HG03354 (cell line): ENCODE data around the gene FLNA.

Experiments
- ATAC-seq: cut with Tn5 transposase; IDR thresholded peaks from one replicate; pipeline ENCODE4 v1.9.1; 2021; ENCODE audit warnings: mild to moderate bottlenecking; ENCODE audit not compliant: unreplicated experiment, poor library complexity, severe bottlenecking

Gene FLNA

DNA sequence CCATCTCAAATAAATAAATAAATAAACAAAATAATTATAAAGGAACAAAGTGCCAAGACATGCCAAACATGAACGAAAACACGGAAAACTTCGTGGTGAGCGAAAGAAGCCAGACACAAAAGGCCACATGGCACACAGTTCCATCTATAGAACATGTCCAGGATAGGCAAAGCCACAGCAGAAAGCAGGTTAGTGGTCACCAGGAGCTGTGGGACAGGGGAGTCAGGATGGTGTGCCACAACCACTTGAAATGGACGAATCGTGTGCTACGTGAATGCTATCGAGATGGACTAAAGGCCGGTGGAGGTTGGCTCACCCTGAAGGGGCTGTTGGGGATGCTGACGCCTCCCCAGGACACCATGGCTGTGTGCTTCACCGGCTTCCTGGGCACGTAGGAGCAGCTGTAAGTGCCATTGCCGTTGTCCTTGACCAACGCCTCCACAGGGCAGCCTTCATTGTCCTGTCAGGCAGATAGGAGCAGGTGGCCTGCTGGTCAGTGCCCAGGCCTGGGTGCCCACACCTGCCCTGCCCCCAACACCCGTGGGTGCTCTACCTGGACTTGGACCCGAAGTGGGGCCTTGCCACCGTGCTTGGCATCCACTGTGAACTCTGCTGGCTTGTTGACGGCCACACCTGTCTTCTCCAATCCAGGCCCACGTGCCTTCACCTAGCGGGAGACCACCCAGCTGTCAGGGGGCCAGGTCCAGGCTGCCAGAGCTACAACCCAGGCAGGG, 10.6 kb downstream of the FLNA start:
- ATAC-seq, result no peak

DNA sequence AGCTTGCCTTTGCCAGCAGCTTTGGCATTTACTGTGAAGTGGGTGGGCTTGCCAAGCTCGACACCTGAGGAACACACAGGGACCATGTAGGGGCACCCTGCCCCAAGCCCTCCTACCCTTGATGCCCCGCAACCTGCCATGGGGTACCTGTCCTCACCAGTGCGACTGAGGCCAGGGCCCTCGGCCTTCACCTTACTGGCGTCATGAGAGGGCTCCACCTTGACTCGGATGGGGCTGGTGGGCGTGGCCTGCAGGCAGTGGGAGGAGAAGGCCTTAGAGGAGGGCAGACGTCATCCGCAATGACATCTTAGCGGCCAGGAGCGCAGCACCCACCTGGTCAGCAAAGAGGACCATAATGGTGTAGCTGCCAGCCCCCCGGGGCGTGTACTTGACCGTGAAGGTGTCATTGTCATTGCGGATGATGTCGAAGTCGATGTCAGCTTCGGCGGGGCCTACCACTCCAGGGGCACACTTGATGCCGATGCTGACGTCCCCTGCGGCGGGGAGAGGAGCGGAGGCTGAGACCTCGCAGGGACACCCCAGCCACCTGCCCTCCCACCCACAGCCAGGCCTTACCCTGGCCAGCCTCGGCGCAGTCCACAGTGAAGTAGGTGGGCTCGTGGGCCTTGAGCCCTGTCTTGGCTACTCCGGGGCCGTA, 12.2 kb downstream of the FLNA start:
- ATAC-seq, result no peak

DNA sequence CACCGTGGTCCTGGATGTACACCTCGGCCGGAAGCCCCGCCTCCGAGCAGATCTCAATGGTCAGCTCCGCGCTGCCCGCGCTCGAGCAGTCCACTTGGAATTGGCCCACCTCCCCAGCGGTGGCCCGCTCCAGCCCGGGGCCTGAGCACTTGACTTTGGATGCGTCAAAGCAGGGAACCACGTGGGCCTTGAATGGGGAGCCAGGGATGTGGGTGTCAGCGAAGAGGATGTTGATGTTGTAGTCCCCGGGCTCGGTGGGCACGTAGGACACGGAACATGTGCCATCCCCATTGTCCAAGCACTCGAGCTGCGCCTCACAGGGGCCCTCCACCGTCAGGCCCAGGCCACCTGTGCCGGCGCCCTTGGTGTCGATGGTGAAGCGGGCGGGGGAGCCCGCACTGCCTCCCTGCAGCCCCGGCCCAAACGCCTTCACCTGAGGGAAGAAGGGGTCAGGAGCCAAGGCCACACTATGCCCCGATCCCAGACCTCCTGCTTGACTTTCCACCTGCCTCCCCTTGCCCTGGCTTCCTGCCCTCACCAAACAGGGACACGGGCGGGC, 14.2 kb downstream of the FLNA start:
- ATAC-seq, result no peak

DNA sequence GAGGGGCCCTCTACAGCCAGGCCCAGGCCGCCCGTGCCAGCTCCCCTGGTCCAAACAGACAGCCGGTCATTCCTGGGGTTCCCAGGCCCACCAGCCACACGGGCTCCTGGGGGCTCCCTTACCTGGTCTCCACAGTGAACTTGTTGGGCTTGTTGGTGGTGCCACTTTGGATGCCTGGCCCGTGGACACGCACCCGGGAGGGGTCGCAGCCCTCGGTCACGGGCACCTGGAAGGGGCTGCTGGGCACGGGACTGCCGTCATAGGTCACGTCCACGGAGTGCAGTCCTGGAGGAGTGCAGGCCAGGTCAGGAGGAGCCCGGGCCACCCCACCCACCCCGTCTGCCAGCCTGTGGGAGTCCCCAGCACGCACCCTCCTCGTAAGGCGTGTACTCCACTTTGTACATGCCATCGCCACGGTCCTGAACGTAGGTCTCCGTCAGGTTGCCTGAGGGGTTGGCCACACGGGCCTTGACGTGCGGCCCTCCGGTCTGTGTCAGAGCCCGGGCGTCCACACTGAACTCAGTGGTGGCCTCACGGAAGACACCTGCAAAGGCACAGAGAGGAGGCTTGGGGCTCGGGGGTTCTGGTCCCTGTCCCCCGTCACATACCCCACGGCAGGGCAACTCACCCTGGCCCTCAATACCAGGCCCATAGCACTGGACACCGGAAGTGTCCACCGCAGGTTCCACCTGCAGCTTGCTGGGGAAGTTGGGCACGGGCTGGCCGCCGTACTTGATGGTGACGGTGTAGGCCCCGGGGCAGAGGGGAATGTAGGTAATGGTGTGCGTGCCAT, 14.9 kb downstream of the FLNA start:
- no peak for ATAC-seq

DNA sequence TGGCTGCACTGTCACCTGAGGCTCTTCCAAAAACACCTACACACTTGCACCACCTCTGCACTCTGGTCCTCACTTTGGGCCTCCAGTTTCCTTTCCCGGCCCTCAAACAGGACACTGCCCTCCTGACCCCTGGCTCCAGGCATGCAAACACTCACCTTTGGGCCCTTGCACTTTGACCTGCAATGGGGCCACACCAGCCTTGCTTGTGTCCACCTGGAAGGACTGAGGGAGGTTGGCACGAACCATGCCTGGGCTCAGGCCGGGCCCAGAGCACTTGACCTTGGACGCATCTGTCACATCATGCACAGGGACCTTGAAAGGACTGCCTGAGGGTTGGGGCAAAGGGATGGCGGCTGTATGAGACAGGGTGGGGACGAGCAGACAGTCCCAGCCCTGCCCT, 15.6 kb downstream of the FLNA start:
- ATAC-seq, result no peak

DNA sequence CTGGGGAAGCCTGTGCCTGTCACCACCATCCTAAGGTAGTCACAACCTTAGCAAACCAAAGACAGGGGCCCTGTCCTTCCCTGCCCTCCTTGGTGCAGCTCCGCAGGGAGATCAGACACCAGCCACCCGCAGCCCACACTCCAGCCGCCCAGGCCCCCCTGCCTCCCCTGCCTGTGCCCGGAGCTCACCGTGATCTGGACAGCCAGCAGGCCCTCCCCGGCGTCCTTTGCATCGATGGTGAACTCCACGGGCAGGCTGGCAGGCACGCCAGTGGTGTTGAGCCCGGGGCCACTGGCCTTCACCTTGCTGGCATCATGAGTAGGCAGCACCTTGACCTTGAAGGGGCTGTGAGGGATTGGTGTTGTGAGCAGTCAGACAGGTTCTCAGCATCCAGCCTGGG, 16.4 kb downstream of the FLNA start:
- no peak for ATAC-seq

DNA sequence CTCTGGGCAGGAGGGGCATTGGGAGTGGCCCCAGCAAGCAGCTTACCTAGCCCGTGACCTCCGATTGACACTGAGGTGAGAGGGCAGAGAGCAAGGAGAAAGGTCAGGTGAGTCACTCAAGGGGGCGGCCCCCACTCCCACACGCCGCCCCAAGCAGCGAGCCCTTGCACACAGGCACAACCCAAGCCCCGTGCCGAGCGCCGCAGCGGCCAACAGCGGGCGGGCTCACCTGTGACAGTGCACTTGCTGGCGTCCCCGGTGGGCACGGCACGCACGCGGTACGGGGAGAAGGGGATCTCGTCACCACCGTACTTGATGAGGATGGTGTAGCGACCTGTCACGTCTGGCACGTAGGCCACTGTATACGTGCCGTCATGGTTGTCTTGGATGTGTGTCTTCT, 17.2 kb downstream of the FLNA start:
- ATAC-seq, result no peak

DNA sequence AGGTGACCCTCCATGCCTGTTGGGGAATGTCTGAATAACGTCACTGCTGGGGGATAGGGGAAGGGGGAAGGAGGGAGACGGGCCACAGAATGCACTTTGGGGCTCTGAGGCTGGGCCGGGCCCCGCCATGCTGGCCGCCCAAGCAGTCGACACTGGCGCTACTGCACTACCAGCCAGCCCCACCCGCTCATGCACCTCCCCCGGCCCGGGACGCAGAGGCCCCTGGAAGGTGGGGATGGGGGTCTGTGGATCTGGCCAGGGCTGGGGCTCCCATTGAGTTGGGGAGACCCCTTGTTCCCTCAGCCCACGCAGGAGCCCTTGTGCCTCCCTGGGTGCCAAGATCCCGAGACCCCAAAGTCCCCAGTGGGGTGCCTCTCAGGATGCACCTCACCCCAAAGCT, 17.8 kb downstream of the FLNA start:
- no peak for ATAC-seq

DNA sequence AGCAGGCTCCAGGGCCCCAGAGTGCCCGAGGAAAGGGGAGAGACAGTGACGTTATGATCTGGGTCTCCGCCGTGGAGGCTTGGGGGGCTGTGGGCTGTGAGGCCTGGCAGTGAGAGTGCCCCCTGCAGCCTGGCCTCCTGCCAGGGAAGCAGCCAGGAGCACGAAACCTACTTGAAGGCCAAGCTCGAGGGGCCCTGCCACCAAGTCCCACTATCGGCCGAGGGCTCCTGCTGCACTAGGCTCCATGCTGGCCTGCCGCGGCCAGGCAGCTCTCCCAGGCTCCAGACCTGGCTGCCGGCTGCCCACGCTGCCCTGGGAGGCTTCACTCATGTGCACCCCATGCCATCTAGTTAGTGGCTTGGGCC, 18.7 kb downstream of the FLNA start:
- ATAC-seq, result no peak

DNA sequence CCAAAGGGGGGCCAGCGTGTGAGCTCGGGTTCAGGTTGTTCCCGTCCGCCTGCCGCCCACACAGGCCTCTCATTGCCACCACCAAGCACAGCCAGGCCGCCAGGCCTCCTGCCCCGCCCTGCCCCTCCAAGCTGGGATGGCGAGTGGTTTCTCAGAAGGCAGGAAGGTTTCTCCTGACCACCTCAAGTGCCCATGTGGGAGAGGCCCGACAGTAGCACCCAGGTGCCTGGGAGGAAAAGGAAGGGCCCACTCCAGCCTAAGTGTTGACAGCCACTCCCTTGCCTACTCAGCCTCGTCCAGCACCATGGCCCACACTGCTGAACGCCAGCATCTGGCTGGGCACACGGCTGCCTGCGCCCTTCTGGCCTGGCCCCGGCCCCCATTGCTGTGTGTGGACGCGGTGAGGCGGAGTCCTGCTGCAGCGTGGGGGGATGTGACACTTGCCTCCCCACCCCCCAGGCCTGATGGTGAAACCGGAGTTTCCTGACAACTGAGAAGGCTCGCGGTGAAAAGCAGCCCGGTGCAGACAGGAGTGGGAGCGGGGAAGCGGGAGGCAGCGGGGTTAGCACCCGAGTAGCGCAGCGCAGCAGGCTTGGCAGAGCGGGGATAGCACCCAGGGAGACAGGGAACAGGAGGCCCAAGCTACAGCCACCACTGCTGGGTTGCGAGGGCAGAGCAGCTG, 19.2 kb downstream of the FLNA start:
- no peak for ATAC-seq

DNA sequence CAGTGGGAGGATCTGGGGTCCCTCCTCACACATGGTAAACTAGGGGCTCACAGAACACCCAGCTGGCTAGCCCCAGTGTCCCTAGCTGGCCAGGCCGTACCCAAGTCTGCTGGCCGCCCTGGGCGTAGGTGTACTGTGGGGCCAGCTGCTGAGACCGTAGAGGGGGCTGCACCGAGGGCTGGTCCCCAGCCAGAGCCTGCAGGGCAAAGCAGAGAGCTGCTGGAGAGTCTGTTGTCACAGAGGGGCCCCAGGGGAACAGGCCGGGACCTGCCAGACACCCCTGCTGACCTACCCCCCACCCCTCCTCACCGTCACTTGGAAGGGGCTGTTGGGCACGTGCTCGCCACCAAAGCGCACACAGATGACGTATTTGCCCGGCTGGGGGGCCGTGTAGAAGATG, 19.9 kb downstream of the FLNA start:
- ATAC-seq, result no peak

DNA sequence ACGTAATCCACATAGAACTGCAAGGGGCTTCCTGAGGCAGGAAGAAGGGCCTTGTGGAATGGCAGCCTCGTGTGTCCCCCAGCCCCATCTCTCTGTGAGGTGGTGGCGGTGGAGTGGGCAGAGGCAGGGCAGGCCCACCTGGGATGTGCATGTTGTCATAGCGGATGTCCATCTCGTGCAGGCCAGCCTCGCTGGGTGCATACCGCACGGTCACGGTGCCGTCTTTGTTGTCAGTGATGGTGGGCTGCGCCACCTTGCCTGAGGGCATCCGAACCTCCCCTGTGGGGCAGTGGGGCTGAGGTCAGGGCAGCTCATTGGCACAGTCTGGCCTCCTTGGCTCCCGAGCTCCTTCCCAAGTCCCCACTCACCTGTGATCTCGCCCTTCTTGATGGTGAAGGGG, 20.4 kb downstream of the FLNA start:
- no peak for ATAC-seq

DNA sequence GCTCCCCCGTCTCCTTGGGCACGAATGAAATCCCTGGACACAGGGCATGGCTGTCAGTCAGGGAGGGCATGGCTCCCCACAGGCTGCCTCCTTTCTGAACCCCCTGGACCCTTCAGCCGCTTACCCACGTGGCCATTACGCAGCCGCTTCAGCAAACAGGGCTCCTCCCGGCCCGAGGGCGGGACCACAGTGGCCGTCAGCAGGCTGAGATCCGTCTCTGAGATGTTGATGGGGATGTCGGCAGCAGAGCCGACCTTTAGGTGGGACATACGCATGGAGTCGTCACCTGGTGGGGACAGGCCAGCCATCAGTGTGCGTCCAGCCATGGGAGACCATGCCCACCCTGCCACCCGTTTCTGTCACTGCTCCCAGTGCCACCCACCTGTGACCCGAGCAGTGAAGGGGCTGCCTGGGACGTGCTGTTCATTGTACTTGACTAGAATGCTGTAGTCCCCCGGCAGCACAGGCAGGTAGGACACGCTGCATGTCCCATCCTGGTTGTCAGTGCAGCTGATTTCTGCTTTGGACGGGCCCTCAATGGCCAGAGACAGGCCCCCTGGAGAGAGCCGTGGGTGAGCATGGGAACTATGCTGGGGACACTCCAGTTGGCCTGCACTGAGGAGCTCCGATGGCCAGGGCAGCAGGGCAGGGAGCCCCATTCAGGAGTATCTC, 21.1 kb downstream of the FLNA start:
- no peak for ATAC-seq

DNA sequence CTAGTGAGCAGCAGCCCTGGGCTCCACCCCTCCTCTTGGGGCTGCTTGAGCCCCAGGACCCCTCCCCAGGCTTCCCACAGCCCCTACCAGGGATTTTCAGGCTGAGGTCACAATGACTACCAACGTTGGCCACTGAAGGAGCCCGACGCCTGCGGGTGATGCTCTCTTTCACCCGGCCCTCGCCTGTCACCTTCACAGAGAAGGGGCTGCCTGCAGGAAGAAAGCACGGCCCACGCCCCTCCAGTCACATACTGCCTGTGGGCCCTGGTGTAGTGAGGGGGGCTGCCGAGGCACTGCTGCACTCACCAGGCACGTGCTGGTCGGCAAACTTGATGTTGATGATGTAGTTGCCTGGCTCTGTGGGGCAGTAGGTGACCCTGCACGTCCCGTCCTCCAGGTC, 22.0 kb downstream of the FLNA start:
- ATAC-seq, result no peak

DNA sequence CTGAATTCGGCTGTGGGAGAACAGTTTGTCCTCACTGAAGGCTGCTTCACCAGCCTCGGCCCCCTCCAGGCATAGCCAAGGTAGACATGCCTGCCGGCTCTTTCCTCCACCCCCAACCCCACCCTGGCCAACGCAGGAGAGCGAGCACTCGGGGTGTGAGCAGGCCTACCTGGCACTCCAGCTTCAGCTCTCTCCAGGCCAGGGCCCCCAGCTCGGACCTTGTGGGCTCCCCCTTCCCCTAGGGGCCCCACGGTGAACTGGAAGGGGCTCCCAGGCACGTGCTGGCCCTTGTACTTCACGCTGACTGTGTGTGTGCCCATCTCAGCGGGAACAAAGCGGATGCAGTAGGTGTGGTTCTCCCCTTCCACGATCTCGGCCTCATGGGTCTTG, 22.4 kb downstream of the FLNA start:
- no peak for ATAC-seq

DNA sequence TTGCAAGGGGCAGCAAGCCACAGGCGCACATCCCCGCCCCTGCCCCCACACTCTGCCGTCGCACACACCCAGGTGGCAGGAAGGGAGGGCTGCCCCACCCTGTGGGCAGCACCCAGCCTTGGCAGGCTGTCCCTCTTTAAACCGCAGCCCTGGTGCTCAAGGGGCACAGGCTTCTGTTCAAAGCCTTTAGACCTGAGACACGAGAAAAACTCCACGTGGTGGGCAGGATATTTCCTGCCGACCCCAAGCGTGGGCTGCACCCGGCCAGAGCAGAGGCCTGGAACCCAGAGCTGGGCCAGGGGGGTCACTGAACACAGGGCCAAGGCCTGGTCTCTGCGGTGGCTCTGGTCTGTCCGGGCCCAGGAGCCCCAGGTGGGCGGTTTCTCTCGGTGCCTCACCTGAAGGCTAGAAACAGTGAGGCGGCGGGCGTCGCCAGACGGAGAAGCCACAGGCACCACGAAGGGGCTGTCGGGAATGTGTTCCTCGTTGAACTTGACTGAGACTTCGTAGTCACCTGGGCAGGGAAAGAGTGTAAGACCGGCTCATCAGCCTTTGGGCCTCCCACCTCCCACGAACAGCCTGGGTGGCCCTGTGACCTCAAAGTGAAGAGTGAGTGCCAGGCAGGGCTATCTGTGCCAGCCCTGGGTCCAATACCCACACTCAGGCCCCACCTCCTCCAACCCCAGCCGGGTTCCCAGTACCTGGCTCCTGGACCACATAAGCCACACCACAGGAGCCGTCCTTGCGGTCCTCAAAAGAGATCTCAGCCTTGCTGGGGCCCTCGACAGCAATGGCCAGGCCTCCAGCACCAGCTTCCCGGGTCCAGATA, 23.0 kb downstream of the FLNA start:
- no peak for ATAC-seq

DNA sequence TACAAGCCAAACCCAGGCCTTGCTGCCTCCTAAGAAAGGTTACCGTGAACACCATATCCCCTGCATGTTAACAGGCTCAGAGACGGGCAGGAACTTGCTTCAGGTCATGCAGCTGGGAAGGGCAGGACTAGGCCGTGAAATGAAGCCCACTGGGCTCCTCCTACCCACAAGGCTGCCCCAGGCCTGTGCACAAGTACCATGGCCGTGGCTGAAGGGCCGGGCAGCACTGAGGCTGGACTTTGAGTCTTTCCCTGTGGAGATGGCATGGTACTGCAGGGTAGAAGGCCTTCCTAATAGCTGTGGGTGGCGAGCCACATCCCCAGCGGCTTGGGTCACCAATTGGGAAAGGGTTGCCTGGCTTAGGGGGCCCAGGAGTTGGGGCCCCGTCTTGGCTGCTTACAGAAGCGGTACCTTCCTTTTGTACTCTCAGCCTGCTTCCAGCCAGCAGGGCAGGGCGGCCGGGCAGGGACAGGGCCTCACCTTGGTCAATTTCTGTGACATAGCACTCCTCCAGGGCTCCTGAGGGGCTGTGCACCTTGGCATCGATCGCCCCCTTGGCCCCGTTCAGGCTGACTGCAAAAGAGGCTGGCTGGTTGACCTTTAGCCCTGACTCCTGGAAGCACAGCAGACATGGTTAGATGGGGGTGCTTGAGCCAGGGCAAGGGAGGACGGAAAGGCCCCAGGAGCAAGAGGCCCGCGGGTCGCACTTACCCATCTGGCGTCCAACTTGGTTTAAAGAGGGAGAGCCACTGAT, 23.8 kb downstream of the FLNA start:
- ATAC-seq, result no peak

DNA sequence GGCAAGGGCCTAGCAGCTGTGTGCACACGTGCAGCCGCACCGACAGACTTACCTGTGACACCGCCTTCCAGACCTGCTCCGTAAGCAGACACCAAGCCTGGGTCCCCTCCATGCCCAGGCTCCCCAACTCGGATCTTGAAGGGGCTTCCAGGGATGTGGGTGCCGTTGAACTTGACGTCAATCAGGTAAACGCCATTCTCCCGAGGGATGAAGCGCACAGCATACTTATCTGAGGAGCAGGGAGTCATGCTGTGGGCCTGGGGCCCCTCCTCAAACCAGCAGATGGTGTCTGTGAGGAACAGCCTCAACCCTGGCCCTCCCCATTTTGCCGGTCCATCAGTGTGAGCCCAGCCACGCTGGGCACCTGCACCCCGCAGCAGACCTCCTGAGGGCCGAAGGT, 24.5 kb downstream of the FLNA start:
- ATAC-seq, result no peak
